Stimulated activated CD8-positive, alpha-beta memory T cell treated with anti-CD3 and anti-CD28 coated beads, Interleukin-2, amount 100 ng/mL, for 48 hours (primary cell): ENCODE results near the gene FAS.

Experiments used
- DNase-seq, 2 donors: peaks; one replicate each; pipeline ENCODE4 v3.0.0-alpha.2; 2020; ENCODE audit warnings: low read depth in 2 of 2

FAS gene

DNA sequence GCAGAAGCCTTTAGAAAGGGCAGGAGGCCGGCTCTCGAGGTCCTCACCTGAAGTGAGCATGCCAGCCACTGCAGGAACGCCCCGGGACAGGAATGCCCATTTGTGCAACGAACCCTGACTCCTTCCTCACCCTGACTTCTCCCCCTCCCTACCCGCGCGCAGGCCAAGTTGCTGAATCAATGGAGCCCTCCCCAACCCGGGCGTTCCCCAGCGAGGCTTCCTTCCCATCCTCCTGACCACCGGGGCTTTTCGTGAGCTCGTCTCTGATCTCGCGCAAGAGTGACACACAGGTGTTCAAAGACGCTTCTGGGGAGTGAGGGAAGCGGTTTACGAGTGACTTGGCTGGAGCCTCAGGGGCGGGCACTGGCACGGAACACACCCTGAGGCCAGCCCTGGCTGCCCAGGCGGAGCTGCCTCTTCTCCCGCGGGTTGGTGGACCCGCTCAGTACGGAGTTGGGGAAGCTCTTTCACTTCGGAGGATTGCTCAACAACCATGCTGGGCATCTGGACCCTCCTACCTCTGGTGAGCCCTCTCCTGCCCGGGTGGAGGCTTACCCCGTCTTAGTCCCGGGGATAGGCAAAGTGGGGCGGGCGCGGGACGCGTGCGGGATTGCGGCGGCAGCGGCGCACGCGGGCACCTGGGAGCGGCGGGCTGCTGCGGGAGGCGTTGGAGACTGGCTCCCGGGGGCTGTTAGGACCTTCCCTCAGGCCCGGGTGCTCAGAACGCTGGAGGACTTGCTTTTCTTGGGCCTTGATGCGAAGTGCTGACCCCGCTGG is at the start of gene FAS:
Gene FAS, plus strand, starts transcription at position 415 of the 777 bp plus-strand sequence. Its CDS starts 79 bp downstream, at position 494.
- DNase-seq = peak; percentile 65 to 68

DNA sequence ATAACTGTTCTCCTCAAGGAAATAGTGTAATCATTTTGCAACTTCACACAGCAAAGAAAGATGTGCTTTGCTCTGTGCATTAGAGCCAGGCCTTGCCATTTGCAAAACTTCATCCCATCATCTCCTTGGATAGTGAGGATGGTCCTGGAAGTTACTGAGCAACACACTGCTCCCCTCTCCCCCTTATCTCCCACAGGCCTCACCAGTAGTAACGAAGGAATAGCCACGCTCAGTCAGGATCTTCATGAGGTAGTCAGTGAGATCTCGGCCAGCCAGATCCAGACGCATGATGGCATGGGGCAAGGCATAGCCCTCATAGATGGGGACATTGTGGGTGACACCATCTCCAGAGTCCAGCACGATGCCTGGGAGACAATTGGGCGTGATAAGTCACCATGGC is 49.6 kb upstream of the FAS start:
- no peak for DNase-seq

DNA sequence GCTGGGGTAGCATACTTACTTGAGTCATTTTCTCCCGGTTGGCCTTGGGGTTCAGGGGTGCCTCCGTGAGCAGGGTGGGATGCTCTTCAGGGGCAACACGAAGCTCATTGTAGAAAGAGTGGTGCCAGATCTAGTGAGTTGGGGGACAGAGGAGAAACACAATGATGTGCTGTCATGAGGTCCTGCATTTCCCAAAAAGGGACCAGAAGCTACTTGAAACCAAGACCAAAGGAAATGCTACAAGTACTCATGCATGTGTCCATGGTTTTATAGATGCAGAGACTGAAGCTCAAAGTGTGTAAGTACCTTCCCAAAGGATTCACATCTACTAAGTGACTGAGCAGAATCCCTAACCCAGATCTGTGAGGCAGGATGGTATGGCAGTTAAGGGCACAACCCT is 46.8 kb upstream of the FAS start:
- no peak for DNase-seq

DNA sequence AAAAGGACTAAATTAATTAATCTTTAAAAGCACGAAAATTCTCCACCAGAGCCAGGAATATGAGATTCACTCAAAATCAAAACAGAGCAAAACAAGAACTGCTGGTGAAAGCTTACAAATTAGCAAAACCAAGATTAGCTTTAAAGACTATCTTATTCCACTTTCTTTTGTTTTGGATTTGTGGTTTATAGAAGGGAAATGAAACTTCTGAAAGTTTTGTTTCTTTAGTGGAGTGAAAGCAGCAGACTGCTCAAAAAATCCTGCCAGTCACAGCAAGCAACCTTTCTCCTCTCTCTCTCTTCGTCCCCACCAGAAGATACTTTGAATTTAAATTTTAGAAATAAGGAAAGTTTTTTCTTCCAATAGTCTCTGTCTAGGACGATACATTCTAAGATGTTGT is 45.8 kb upstream of the FAS start:
- no peak for DNase-seq

DNA sequence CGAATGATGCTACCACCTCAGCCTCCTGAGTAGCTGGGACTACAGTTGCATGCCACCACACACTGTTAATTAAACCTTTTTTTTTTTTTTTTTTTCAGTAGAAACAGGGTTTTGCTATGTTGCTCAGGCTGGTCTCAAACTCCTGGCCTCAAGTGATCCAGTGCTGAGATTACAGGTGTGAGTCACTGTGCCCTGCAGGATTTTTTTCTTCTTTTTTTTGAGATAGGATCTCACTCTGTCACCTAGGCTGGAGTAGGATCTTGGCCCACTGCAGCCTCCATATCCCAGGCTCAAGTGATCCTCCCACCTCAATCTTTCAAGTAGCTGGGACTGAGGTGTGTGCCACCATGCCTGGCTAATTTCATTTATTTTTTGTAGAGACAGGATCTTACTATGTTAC is 44.4 kb upstream of the FAS start:
- DNase-seq = no peak

DNA sequence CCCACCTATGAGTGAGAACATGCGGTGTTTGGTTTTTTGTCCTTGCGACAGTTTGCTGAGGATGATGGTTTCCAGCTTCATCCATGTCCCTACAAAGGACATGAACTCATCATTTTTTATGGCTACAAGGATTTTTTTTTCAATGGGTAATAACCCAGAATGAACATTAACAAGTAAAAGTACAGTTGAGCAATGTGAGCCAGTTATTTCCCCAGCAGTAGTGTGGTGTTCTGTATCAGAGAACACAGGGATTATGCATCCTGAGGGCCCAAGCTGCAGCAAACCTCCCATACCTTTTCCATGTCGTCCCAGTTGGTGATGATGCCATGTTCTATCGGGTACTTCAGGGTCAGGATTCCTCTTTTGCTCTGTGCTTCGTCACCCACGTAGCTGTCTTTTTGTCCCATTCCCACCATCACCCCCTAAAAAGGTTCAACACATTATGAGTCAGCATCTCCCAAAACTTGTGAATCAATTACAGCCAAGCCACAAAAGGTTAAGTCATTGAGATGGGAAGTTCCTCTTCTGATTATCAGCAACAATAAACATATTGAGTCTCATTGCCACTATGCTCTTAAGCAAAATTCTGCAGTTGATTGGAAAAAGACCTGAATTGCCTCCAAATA is 43.5 kb upstream of the FAS start:
- no peak for DNase-seq

DNA sequence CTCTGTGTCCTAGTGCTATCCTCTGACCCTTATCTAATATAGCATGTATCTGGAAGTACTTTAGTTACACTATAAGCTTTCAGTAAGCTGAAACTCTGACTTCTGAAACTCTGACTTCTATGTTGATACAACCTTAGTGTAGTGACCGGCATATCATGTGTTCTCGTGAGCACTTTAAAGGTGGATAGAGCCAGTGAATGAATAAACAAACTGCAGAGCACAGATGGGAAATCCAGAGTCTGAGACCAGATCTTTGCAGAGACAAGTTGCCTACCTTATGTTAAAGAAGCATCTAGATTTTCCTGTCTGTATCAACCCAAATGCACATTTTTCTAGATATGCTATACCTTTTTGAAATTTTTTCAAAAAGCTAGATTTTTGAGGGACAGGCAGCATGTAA is 41.5 kb upstream of the FAS start:
- no peak for DNase-seq

DNA sequence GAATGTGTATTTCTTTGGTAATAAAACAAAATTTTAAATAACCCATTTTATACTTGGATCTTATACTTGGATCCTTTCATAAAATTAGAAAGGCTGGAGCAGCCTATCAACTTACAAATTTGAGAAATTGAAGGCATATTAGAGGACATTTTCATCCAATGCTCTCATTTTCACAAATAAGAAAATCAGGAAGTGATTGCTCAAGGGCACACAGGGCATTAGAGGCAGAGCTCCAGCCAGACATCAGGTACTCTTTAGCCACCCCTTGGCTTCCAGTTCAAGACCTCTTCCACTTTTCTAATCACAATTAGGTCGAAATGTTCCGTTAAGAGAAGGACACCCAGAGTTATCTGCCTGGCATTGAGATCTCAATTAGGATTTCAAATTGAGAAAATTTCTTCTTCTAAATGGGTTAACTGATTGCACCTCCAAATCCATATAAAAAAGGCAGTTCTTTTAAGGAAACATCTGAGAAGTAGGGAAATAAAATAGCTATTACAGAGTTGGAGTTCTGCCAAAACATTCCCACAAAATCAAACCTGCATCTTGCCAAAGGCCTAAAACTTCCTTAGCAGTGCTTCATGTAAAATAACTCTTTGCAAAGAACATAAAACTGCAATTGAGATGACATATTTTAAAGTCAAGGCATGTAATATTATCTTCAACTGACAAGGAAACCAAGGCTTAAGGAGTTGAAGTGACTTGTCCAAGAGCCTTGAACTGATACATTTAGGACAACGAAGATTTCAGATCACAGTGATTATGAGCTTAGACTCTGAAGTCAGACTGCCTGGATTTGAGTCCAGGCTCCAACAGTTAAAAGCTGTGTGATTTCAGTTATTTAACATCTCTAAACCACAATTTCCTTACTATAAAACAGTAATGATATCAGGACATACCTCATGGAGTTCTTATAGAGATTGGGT is 40.4 kb upstream of the FAS start:
- no peak for DNase-seq

DNA sequence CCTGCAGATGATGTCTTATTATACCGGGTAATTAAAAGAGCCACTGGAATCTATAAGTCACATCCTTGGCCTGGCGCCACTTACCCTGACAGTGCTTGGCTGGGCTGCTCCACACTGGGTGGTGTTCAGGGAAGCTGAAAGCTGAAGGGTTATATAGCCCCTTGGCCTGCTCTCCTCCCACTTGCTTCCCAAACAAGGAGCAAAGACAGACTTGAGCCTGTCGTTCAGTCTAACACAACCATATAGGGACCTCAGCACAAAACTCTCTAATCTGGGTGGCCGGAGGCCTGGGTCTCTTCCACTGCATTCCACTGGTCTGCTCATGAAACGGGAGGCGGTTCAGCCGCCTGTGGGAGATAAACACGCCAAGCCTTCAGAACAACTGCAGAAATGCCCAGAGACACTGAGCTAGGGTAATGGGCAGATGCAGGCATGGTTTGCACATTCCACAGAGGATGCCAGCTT is 37.9 kb upstream of the FAS start, which contains the start of gene ACTA2:
Gene ACTA2, minus strand, starts transcription at position 127 of the 465 bp plus-strand sequence. CDS start 3,843 bp downstream, outside the sequence.
- DNase-seq = no peak

DNA sequence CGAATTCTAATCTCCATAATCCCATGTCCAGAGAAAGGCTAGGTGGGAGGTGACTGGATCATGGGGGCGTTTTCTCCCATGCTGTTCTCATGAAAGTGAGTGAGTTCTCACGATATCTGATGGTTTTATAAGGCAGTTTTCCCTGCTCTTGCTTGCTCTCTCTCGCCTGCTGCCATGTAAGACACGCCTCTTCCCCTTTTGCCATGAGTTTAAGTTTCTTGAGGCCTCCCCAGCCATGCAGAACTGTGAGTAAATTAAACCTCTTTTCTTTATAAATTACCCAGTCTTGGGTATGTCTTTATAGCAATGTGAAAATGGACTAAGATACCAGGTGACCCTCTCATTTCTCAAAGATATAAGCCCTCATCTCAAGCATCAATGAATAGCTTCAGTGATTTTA is 36.9 kb upstream of the FAS start:
- DNase-seq = no peak

DNA sequence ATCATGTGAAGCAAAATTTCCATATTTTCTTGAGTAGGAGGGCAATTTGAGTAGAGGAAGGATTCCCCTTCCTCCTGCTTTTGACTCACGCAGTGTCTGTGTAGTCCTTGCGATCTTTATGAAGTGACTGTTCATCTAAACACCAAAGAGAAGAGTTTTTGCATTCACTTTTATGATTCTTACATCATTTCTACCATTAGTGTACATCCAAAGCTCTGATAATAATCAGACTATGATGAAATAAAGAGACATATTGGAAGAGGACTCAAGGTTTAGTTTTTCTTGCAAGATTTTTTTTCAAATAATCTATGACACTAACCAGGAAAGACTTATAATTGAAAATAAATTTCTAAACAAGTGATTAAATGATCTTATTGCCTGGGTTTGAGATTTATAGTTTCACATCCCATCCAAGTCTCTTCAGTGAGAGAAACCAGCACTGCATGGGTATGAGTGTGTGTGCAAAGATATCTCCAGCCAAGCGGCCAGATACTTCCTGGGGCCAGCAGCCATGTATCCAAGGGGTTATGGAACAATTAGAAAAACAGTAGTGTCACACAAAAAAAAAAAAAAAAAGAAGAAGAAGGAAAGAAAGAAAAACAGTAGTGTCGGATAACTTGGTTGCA is 36.0 kb upstream of the FAS start:
- DNase-seq = no peak

DNA sequence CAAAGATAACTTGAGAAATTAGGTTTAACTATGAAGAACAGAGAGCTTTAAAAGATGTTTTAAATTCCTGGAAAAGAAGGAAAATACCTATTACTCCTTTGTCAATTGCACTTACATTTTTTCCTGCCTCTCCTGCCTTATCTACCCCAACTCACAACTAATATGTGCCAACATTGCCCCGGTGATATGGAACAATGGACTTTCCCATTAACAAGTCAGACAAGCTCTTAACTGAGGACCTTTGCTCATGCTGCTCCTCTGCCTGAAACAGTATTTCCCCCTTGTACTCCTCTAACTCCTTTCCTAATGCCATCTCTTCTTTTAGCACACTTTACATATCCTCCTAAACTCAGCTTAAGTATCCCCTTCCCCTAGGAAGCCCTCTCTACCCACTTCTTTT is 33.2 kb upstream of the FAS start:
- no peak for DNase-seq

DNA sequence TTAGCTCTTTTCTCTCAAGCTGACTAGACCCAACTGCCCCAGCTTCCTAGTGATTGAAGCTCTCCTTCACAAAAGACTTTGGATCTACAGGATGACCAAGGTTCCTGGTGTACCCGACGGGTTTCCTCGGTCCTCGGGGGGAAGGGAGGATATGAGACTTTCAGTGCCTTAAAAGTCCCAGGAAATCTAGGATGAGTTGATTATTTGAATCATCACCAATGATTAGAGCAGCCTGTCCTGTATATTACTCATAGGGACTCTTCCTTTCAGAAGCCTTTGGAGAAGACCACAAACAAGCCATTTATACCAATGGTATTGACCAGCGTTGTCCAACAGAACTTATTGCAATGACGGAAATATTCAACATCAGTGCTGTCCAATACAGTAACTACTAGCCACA is 31.9 kb upstream of the FAS start:
- no peak for DNase-seq

DNA sequence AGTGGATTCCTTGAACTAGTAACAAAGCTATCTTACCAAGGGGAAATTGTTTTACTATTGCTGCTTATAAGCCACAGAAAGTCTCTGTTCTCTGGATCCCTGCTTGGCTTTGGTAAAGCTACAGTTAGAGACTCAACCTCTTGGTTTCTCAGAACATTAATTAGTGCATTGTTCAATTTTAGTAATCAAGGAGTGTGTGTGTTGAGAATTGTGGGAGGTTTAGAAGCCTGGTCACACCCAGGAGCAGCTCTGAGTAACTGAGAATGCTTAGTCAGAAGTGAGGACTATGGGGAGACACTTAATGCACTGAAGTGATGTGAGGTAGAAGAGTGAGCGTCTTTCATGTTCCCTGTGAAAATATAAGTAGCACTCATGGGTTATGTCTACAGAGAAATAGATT is 29.8 kb upstream of the FAS start:
- DNase-seq = no peak

DNA sequence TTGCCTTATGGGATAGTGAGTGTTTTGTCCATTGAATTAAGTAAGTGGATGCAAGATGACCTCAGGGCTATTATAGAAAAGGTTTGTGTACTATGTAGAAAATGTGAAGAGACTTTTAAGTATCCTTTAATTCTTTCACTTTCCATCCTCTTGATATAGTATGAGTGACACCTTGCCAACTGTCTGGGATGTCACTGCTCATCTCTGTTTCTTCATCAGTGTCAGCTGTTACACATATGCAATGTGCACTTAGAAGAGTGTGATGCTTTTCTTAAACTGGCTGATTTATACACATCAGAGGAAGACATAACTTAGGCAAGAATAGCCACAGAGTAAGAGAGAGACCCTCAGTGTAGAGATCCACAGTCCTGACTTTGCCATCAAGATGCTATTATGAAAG is 29.3 kb upstream of the FAS start:
- no peak for DNase-seq

DNA sequence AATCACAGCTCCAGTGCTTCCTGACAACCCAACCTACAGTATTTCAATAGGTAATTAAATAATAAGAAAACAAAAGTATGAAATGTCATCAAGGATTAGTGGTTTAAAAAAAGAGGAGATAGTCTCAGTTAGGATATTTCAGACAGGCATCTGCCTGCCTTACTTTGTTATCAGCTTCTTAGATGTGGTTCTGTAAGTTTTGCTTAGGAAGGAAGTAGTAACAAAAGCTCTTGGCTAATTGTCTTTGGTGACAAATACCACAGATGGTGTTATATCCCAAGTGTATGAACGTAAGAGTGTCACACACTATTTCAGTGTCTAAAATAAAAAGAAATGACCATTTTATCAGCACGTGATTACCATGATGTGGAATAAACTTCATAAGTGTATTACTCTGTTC is 28.3 kb upstream of the FAS start:
- no peak for DNase-seq

DNA sequence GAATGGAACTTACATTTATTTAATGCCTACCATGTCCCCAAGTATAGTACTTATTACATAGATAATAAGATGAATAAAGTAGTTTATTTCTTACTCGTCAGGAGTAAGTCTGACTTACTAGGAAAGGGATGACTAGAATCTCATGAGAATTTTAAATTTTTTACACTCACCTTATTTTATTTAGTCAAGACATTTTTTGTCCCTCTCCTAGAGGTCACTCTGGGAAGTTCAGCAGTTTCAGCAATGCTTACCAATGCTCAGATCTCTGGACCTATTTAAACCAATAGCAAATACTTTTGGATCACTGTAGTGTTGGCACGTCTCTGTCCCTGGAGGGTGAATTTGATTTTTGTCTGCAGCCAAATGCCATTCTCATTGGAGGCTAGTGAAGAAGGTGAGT is 27.3 kb upstream of the FAS start:
- DNase-seq = no peak

DNA sequence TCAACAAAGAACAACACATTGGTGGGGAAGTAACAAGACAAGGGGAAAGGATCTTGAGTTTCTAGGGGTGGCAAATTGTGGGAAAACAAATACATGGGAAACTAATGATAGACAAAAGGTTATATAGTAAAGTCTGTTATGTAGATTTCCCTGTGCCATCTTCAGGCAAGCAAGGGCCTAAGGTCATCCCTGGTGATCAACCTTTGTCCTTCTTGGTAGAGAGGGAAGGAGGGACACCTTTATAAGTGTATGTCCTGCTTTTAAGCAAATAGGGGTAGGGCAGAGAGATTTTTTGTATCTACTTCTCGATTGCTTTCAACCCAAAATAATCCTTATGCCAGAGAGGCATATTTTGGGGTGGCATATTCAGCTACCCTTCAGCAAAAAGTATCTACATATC is 26.2 kb upstream of the FAS start:
- DNase-seq = no peak

DNA sequence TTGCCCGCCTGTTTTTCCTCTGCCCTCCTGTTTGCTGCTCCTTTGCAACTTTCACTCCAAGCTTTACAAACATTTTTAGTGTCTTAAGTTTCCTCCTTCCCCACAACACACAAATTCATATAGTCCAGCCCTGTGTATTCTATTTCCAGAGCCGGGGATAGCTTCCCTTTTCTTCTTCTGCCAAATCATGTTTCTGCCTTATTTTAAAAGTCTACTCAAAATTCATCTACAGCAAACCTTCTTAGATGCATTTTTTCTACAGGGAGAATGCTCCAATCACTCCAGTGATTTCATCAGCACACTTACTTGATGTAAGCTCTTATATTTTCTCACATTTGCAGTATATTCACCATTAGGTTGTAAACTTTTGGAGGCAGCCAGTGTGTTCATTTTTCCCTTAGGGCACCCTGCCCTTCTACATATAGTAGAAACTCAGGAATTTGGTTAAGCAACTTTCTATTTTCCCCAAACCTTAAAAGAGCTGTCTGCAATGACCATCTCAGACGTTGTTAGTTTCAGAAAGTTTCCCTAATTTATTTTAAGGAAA is 25.7 kb upstream of the FAS start:
- no peak for DNase-seq

DNA sequence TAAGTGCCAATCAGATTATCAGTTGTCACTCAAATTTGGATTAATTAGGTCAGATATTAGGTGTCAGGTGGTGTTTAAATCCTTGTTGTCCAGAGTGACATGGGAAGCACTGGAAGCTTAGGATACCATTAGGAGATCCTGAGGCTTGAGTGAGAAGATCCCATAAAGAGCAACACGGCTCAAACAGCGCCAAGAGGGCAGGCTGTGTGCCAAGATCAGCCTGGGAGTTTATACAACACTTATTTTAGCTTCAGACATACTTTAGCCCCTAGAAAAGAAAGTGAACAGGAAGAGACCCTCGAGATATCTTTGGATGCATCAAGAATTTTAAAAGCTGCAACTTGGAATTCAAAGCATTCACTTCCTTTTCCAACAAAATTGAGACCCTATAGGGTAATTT is 23.8 kb upstream of the FAS start:
- no peak for DNase-seq

DNA sequence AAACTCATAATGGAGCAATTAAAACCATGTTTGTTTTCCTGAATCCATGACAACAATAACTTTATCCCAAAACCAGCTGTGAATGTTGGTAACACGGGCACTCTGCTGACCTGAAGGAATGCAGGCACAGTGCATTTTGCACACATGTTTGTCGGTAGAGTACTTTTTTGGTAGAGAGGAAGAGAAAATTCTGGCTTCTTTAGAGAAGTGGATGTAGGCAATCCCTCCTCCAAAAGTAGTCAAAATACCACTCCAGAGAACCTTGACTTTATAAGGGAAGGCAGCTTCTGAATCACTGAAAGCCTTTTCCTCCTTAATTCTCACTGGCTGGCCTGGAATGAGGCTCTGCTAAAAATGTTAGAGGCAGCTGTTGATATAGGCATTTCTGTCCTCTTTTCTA is 22.2 kb upstream of the FAS start:
- no peak for DNase-seq
